Measurements from ENCODE around the gene ACD. TPM values are rescaled to one million over a fixed set of nuclear protein-coding genes. Genes with fewer than 3 reads are reported as not detected.

Gene ACD
- total RNA-seq, 1 experiment from 2014 or later = 34.1 TPM

DNA sequence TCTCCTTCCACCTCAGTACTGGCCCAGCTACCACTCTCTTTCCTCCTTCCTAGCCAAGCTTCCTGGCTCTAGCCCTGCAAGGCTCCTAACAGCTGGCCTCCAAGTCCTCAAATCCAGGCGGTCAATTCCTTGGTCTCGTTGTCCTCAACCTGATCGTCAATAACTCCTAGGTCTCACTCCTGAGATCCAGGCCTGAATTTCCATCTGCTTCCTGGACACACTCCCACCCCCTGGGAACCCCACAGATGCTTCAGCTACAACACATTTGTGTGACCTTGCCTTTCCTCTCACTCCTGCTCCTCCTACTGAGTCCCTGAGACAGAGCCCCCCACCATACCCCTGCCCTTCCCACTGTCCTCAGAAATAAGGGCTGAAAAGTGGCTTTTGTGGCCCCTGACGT, 4.2 kb upstream of the ACD start:
- no peak overlapping the region for H2BK12ac ChIP-seq (ENCODE audit: insufficient read length, low read depth, low read length)
- H3K4me1 ChIP-seq (ENCODE audit: insufficient read depth, low read length) = no peaks in the 10 kb centered on the region
- H2BK120ac ChIP-seq (ENCODE audit: low read depth, low read length, poor library complexity, severe bottlenecking) = no peak overlapping the region
- H4K91ac ChIP-seq (ENCODE audit: insufficient read length, low read depth, low read length) = no peak overlapping the region
- Mint-ChIP-seq H3K36me3 (ENCODE audit: insufficient read depth in 1 of 3, low read depth in 3 of 3) (peaks cover 3 to 11% (median 8%) of the 10 kb centered on the region in 3 experiments; a peak in 5 of 7 replicates), H3K9me3 (no peaks in the 10 kb centered on the region), H3K4me1 (peaks cover 12 to 31% of the 10 kb centered on the region in 2 experiments), H3K27me3 (ENCODE audit: low read depth) (peaks cover 4% of the 10 kb centered on the region), H3K27ac (peak overlapping the region in 1 of 3 experiments; percentile 54; a peak in 1 of 7 replicates), H3K4me3 (peak overlapping the region in 1 of 2 experiments; percentile 60; a peak in 2 of 5 replicates)
- no peak overlapping the region for H2AK5ac ChIP-seq (ENCODE audit: insufficient read length, low read length)
- no peak overlapping the region for H4K8ac ChIP-seq (replicated peaks; ENCODE audit: insufficient read length, low read depth, low read length)
- no peak overlapping the region for H3K18ac ChIP-seq (ENCODE audit: insufficient read length, low read depth, low read length)
- no peak overlapping the region for H3K9ac ChIP-seq (ENCODE audit: extremely low read depth, insufficient read length, low read length)
- no peaks in the 10 kb centered on the region for H3K27me3 ChIP-seq (ENCODE audit: insufficient read depth, low read length)
- no peak overlapping the region for H2BK20ac ChIP-seq (ENCODE audit: low read depth, low read length, poor library complexity, severe bottlenecking)
- H3K56ac ChIP-seq (ENCODE audit: insufficient read length, low read depth, low read length) = no peak overlapping the region
- H2BK5ac ChIP-seq (ENCODE audit: insufficient read length, low read length) = no peak overlapping the region
- H3K79me2 ChIP-seq (ENCODE audit: insufficient read depth, low read length) = no peaks in the 10 kb centered on the region
- no peak overlapping the region for H3K14ac ChIP-seq (ENCODE audit: insufficient read depth, low read length)
- H3K79me1 ChIP-seq (ENCODE audit: insufficient read depth, low read depth, low read length, poor library complexity, severe bottlenecking) = no peaks in the 10 kb centered on the region
- no peak overlapping the region for H3K23ac ChIP-seq (ENCODE audit: insufficient read length, low read depth, low read length)
- TF ChIP-seq, protein P1, sequence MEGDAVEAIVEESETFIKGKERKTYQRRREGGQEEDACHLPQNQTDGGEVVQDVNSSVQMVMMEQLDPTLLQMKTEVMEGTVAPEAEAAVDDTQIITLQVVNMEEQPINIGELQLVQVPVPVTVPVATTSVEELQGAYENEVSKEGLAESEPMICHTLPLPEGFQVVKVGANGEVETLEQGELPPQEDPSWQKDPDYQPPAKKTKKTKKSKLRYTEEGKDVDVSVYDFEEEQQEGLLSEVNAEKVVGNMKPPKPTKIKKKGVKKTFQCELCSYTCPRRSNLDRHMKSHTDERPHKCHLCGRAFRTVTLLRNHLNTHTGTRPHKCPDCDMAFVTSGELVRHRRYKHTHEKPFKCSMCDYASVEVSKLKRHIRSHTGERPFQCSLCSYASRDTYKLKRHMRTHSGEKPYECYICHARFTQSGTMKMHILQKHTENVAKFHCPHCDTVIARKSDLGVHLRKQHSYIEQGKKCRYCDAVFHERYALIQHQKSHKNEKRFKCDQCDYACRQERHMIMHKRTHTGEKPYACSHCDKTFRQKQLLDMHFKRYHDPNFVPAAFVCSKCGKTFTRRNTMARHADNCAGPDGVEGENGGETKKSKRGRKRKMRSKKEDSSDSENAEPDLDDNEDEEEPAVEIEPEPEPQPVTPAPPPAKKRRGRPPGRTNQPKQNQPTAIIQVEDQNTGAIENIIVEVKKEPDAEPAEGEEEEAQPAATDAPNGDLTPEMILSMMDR (conservative IDR thresholded peaks at IDR 0.05) = no peak
- no peak overlapping the region for H3K4ac ChIP-seq (ENCODE audit: low read depth, low read length)
- WGBS (ENCODE audit: extremely low coverage, insufficient read length, low lambda C conversion rate) = no CpG with 5 or more reads among the region's 4 CpGs
- no peak overlapping the region for H3K27ac ChIP-seq (ENCODE audit: insufficient read length, low read depth, low read length)
- H4K5ac ChIP-seq (ENCODE audit: insufficient read length, low read depth, low read length) = no peak overlapping the region
- no peak overlapping the region for H2BK15ac ChIP-seq (ENCODE audit: low read depth, low read length)
- H3T11ph ChIP-seq (ENCODE audit: low read length) = no peak overlapping the region
- no peaks in the 10 kb centered on the region for H3K9me3 ChIP-seq (ENCODE audit: control insufficient read depth, low read depth, low read length)
- H2AFZ ChIP-seq (ENCODE audit: low read length) = no peak overlapping the region
- DNase-seq = no peak
- H3K4me2 ChIP-seq (ENCODE audit: insufficient read depth, insufficient read length, low read length) = no peak overlapping the region
- no peaks in the 10 kb centered on the region for H4K20me1 ChIP-seq (ENCODE audit: control insufficient read depth, insufficient read depth, insufficient read length)
- peaks cover 15% of the 10 kb centered on the region for H3K23me2 ChIP-seq (ENCODE audit: insufficient read length, low read depth, low read length, poor library complexity, severe bottlenecking)

Measured in H9 (cell line).